Renal cortical epithelial cell (primary cell): Measurements from ENCODE around the gene EVI5L. TPM values are rescaled to one million over a fixed set of nuclear protein-coding genes. Genes with fewer than 3 reads are reported as not detected.

Experiments
- DNase-seq: peaks from one replicate; pipeline ENCODE4 v3.0.0-alpha.2; 2011; ENCODE audit warnings: low read depth
- total RNA-seq: library from RNA; depleted of rRNA; stranded (reverse); fragments of >200 nt; gene quantifications from 2 replicates; pipeline ENCODE4 v1.2.3, GENCODE V29; 2014

EVI5L gene
- total RNA-seq, 1 donor from 2014 or later, result 22.9 TPM

GRCh38 chr19:7872306-7873204, 42.5 kb downstream of the EVI5L start:
- DNase-seq, result no peak

GRCh38 chr19:7873304-7874075, 43.5 kb downstream of the EVI5L start:
- no peak for DNase-seq

GRCh38 chr19:7874076-7874896, 44.3 kb downstream of the EVI5L start, which contains the start of gene PRR36:
Gene PRR36 (minus strand): TSS chr19:7874390. CDS start chr19:7873689, 701 bp downstream.
- no peak for DNase-seq

GRCh38 chr19:7874897-7875273, 44.9 kb downstream of the EVI5L start:
- DNase-seq, result no peak

GRCh38 chr19:7877249-7877836, 47.3 kb downstream of the EVI5L start:
- no peak for DNase-seq

- no peak for DNase-seq
These were observed 49.2 kb downstream of the EVI5L start for GRCh38 chr19:7879111-7879807.

- DNase-seq, result no peak
These were observed 49.8 kb downstream of the EVI5L start for GRCh38 chr19:7879836-7880235.

GRCh38 chr19:7881910-7882309, 51.9 kb downstream of the EVI5L start:
- DNase-seq, result no peak

- DNase-seq, result no peak
These were observed 53.1 kb downstream of the EVI5L start for GRCh38 chr19:7883105-7883504.

- no peak for DNase-seq
These were observed 54.0 kb downstream of the EVI5L start for GRCh38 chr19:7883796-7884570.

- DNase-seq, result no peak
These were observed 55.8 kb downstream of the EVI5L start for GRCh38 chr19:7885818-7886217.

- DNase-seq, result no peak
These were observed 57.6 kb downstream of the EVI5L start for GRCh38 chr19:7887408-7888144.

- peak; percentile 42 for DNase-seq
These were observed 58.3 kb downstream of the EVI5L start, which contains the start of gene LRRC8E for GRCh38 chr19:7888145-7888825. Gene LRRC8E (plus strand): TSS chr19:7888510. CDS start chr19:7895604, 7,094 bp downstream.

- DNase-seq, result no peak
These were observed 58.8 kb downstream of the EVI5L start for GRCh38 chr19:7888826-7889217.

- DNase-seq, result peak; percentile 60
These were observed 63.5 kb downstream of the EVI5L start for GRCh38 chr19:7893362-7894101.

- DNase-seq, result no peak
These were observed 64.7 kb downstream of the EVI5L start for GRCh38 chr19:7894612-7895309.

- DNase-seq, result no peak
These were observed 65.5 kb downstream of the EVI5L start for GRCh38 chr19:7895565-7895964.
